ENCODE results near the gene ADRA1B. TPM values are rescaled to one million over a fixed set of nuclear protein-coding genes. Genes with fewer than 3 reads are reported as not detected.

The ADRA1B gene
- total RNA-seq, 2 experiments from 2014 or later: not detected

DNA sequence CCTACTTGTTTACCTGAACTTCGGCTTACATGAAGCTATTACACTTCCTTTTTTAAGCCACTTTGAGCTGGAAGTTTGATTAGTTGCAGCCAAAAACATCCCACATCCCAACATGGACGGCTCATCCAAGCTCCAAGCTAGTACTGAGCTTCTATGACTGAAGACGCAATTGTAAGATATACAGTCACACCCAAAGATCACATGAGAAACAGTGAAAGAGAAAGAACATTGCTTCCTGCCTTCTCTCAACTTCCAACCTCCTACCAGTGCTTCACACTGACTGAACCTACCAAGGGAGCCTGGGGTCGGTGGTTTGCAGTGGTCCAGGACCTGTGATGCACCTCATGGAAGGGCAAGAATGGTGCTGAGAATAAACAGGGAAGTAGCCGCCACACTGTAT lies 27.4 kb upstream of the ADRA1B start:
- POLR2A ChIA-PET: no interaction called here
- H3K4me1 Mint-ChIP-seq (ENCODE audit: low read depth): no peaks in the 10 kb centered on the region
- ATAC-seq (no peak), DNase-seq (no peak)
- H3K9me3 Mint-ChIP-seq (ENCODE audit: insufficient read depth): no peaks in the 10 kb centered on the region
- H3K4me3 Mint-ChIP-seq: no peak overlapping the region
- H3K27ac Mint-ChIP-seq: no peak overlapping the region
- H3K36me3 Mint-ChIP-seq (ENCODE audit: low read depth): no peaks in the 10 kb centered on the region
- H3K27me3 Mint-ChIP-seq (ENCODE audit: low read depth): peaks cover 4% of the 10 kb centered on the region
- CTCF ChIA-PET: no interaction called here

DNA sequence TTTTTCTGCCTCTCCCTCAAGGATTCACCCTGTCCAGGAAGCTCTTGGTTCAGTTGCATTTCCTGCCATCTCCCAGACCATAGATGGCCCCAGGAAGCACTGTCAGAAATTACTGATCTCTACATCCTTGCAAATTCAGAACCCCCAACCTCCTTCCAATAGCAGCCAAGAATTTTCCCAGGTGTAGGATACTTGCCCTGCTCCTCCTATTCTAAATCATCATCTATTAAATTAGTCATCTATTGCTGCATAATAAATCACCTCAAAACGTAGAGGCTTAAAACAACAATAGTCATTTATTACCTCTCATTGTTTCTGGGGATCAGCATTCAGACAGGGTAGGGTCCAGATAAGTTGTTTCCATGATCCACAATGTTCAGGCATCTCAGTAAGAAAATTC lies 26.1 kb upstream of the ADRA1B start:
- CTCF ChIA-PET: no interaction called here
- Mint-ChIP-seq H3K27me3 (ENCODE audit: low read depth) (peaks cover 7% of the 10 kb centered on the region), H3K4me3 (no peak overlapping the region), H3K27ac (no peak overlapping the region), H3K36me3 (ENCODE audit: low read depth) (no peaks in the 10 kb centered on the region), H3K9me3 (ENCODE audit: insufficient read depth) (no peaks in the 10 kb centered on the region), H3K4me1 (ENCODE audit: low read depth) (no peaks in the 10 kb centered on the region)
- POLR2A ChIA-PET: no interaction called here
- DNase-seq (no peak), ATAC-seq (no peak)

DNA sequence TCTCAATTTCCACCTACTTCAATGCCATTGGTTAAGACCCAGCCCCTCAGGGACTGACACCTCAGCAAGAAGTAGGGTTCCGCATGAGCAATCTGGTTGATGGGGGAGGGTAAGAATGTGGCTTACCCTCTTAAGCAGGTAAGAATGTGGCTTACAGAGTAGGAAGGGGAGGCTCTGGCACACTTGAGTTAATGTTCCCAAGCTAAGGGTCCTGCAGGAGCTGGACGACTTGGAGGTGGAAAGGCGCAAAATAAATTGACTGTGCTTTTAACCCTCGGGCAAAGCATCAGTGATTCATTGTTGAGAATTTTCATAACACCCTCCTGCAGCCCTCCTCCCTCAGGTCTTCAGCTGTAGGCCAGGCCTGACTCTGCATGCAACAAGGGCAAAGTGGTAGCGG lies 24.9 kb upstream of the ADRA1B start:
- no peak overlapping the region for H3K4me3 Mint-ChIP-seq
- no peaks in the 10 kb centered on the region for H3K4me1 Mint-ChIP-seq (ENCODE audit: low read depth)

DNA sequence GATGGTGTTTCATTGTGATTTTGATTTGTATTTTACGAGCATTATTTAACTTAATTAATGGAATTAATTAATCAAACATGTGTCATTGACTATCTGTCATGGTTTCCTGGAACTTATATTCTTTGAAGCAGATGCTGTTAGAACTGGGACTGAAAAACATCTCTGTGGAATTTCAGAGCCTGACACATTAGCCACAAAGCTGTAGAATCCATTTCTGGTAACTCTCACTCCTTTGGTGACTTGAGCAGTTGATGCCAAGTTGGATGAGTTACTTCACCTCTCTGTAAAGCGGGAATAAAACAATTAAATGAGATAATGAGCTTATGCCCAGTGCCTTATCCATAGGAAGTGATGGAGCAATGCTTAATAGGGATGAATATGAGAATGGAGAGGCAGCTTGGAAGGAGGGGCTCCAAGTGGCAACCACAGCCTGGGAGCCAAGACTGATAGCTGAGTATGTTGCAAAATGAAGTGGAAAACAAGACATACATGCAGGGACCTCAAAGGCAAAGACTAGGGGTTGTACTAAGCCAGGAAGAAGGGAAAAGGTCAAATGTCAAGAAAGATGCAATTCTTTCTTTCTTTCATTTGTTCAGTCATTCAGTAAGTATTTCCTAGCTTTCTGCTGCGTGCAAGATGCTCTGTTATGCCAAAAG lies 23.1 kb upstream of the ADRA1B start:
- ATAC-seq: no peak
- H3K36me3 Mint-ChIP-seq (ENCODE audit: low read depth): no peaks in the 10 kb centered on the region
- no peak overlapping the region for H3K27ac Mint-ChIP-seq

More for the DNA sequence above, 24.9 kb upstream of the ADRA1B start:
- Mint-ChIP-seq H3K27me3 (ENCODE audit: low read depth) (peaks cover 12% of the 10 kb centered on the region), H3K9me3 (ENCODE audit: insufficient read depth) (no peaks in the 10 kb centered on the region), H3K36me3 (ENCODE audit: low read depth) (no peaks in the 10 kb centered on the region), H3K27ac (no peak overlapping the region)
- ATAC-seq (no peak), DNase-seq (no peak)
- CTCF ChIA-PET: no interaction called here
- POLR2A ChIA-PET: no interaction called here

DNA sequence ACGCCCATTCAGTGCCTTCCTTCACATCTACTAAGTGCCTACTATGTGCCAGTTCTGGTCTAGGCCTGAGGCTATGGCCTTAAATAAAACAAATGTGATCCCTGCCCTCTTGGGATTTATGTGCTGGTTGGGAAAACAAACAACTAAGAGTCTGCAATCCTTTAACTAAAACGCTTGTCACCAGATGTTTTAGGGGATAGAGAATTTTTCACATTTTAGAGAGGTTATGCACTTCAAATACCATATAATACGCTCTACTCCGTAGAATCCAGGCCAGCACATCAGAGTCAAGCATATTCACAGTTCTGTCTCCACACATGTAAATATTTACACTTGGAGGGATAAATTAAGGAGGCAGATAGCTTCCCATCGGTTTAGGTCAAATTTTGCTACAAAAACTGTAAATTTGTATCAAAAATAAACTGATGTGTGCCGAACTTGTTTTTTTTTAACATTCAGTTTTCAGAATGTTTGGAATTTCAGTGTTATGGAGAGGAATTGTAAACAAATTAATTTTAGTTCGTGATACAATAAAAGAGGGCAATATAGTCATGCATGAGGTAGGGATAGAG lies 22.0 kb upstream of the ADRA1B start:
- Mint-ChIP-seq H3K9me3 (ENCODE audit: insufficient read depth) (no peaks in the 10 kb centered on the region), H3K27me3 (ENCODE audit: low read depth) (peaks cover 15% of the 10 kb centered on the region), H3K4me1 (ENCODE audit: low read depth) (no peaks in the 10 kb centered on the region), H3K36me3 (ENCODE audit: low read depth) (no peaks in the 10 kb centered on the region), H3K27ac (no peak overlapping the region), H3K4me3 (no peak overlapping the region)
- CTCF ChIA-PET: no interaction called here
- DNase-seq (no peak), ATAC-seq (no peak)
- POLR2A ChIA-PET: interaction anchor here (0.7 kb wide), 1 partner anchor 162 kb away, joined by 3 read pairs; no protein-coding TSS in a partner anchor

More for the DNA sequence above, 23.1 kb upstream of the ADRA1B start:
- no peaks in the 10 kb centered on the region for H3K4me1 Mint-ChIP-seq (ENCODE audit: low read depth)
- CTCF ChIA-PET: no interaction called here
- DNase-seq: no peak
- H3K27me3 Mint-ChIP-seq (ENCODE audit: low read depth): peaks cover 15% of the 10 kb centered on the region
- POLR2A ChIA-PET: no interaction called here
- H3K4me3 Mint-ChIP-seq: no peak overlapping the region
- no peaks in the 10 kb centered on the region for H3K9me3 Mint-ChIP-seq (ENCODE audit: insufficient read depth)

DNA sequence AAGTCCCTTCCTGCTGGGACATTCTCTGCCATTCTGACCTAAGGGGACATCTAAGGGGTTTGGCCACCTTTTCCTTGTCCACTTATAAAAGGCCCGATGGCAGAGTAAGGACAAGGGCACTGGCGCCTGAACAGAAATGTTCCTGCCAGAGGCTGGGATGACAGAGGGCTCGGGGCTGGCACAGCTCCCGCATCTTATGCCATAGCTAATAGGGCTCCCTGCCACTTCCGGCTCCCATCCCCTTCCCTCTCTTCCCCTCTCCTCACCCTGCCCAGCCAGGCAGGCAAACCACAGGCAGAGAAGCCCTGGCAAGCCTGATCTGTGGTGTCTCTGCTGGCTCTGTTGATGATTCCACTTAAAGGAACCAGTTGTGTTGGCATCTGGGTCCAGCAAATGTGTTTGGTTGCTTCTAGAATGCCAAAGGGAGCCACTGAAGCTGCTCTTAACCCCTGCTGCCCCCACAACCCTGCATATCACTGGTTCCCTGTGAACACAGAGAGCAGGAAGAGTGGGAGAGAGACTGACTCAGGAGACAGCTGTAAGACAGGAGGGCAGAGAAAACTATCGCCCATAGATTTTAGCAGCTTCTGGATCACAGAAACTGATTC lies 18.4 kb upstream of the ADRA1B start:
- DNase-seq (no peak), ATAC-seq (no peak)
- POLR2A ChIA-PET: no interaction called here
- CTCF ChIA-PET: no interaction called here
- H3K9me3 Mint-ChIP-seq (ENCODE audit: insufficient read depth): no peaks in the 10 kb centered on the region
- no peak overlapping the region for H3K4me3 Mint-ChIP-seq
- no peak overlapping the region for H3K27ac Mint-ChIP-seq
- no peaks in the 10 kb centered on the region for H3K4me1 Mint-ChIP-seq (ENCODE audit: low read depth)
- H3K27me3 Mint-ChIP-seq (ENCODE audit: low read depth): peaks cover 21% of the 10 kb centered on the region
- H3K36me3 Mint-ChIP-seq (ENCODE audit: low read depth): no peaks in the 10 kb centered on the region

DNA sequence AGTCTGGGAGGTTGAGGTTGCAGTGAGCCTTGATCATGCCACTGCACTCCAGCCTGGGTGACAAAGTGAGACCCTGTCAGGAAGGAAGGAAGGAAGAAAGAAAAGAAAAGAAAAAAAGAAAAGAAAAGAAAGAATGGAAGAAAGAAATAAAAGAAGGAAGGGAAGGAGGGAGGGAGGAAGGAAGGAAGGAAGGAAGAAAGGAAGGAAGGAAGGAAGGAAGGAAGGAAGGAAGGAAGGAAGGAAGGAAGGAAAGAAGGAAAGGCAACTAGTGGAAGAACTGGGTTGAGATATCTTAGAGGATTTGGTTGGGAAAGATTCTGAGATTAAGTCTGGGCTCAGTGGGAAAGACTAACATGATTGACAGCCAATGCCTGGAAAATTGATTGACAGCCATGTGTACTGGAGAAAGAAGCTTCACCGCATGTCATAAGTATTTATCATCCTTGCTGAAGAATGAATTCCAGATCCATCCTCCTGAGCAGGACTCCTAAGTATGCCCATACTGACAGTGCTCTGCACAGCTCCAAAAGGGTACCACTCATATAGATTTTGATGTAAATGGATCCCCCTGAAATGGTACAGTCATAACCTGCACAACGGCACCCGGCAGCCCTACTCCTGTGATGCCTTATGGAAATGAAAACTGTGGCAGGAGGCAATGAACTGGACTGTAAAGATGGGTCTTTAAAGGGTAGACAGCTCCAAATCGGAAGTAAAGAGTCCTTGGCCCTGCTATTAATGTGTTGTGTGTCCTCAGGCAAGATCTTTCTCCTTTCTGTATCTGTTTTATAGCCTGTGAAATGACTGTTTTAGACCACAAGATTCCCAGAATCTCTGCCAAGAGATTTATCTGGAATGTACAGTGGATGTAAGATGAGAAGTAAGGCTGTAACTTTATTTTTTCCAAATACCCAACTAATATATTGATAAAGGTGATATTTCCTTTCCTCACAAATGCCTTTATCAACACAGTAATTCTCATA lies 16.9 kb upstream of the ADRA1B start:
- CTCF ChIA-PET: no interaction called here
- peaks cover 21% of the 10 kb centered on the region for H3K27me3 Mint-ChIP-seq (ENCODE audit: low read depth)
- DNase-seq (no peak), ATAC-seq (no peak)
- H3K36me3 Mint-ChIP-seq (ENCODE audit: low read depth): no peaks in the 10 kb centered on the region
- no peaks in the 10 kb centered on the region for H3K9me3 Mint-ChIP-seq (ENCODE audit: insufficient read depth)
- POLR2A ChIA-PET: interaction anchor here (0.7 kb wide), 1 partner anchor 18 kb away, joined by 3 read pairs; no protein-coding TSS in a partner anchor
- H3K4me1 Mint-ChIP-seq (ENCODE audit: low read depth): no peaks in the 10 kb centered on the region
- H3K27ac Mint-ChIP-seq: no peak overlapping the region
- H3K4me3 Mint-ChIP-seq: no peak overlapping the region

DNA sequence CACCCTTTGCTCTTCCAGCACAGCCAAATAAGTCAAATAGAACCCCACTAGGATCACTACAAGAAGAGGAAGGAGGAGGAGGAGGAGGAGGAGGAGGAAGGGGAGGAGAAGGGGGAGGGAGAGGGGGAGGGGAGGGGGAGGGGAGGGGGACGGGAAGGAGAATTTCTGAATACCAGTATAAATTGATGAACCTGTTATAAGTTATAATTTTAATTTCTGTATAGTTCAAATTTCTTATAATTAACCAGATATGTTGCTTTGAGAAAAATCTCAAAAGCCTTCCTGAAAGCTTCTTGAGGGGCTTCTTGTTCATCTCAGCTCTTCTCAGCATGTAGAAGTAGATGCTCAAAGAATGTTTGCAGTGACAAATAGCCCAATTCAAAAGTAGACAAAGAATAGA lies 15.0 kb upstream of the ADRA1B start:
- Mint-ChIP-seq H3K9me3 (ENCODE audit: insufficient read depth) (no peaks in the 10 kb centered on the region), H3K27ac (no peak overlapping the region), H3K4me1 (ENCODE audit: low read depth) (peaks cover 3% of the 10 kb centered on the region), H3K27me3 (ENCODE audit: low read depth) (peaks cover 17% of the 10 kb centered on the region), H3K4me3 (no peak overlapping the region), H3K36me3 (ENCODE audit: low read depth) (no peaks in the 10 kb centered on the region)
- ChIA-PET POLR2A (no interaction called here), CTCF (no interaction called here)
- ATAC-seq (no peak), DNase-seq (no peak)

DNA sequence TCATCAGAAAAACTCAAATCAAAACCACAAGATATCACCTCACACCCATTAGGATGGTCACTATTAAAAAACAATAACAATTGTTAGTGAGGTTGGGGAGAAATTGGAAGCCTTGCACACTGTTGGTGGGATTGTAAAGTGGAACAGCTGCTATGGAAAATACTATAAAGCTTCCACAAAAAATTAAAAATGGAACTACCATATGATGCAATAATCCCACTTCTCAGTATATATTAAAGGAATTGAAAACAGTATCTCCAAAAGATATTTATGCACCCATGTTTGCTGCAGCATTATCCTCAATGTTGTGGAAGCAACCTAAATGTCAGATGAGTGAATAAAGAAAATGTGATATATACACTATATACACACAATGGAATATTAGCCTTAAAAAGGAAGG lies 14.5 kb upstream of the ADRA1B start:
- Mint-ChIP-seq H3K27me3 (ENCODE audit: low read depth) (peaks cover 19% of the 10 kb centered on the region), H3K4me1 (ENCODE audit: low read depth) (peaks cover 3% of the 10 kb centered on the region), H3K9me3 (ENCODE audit: insufficient read depth) (no peaks in the 10 kb centered on the region), H3K4me3 (no peak overlapping the region), H3K36me3 (ENCODE audit: low read depth) (no peaks in the 10 kb centered on the region), H3K27ac (no peak overlapping the region)
- POLR2A ChIA-PET: no interaction called here
- DNase-seq (no peak), ATAC-seq (no peak)
- CTCF ChIA-PET: no interaction called here

DNA sequence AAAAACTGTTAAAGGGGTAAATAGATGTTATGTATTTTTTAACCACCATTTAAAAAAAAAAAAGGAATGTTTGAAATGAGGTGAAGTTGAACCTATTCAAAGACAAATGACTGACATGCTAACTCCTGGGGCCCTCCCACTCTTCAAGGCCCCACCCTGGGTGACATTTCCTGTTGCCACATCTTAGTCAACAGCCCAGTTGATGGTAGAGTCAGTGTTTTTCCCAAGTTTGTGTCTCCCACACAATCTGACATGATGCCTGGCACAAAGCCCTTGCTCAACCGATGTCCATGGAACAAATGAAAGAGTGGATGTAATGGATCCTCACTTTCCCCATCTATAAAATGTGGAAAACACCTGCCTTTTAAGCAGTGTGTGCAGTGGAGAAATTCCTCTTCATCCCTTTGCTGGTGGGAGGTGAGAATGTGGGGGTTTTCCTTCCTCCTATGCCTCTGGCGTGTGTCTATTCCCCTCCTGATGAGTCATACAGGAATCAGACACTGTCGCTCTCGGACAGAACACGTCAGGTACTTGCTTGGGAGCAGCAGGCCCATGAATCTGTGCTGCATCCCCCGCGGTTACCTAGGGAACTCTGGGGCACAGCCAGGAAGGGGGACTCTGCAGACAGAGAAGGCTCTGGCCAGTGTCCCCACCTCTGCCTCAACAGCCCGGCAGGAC lies 13.7 kb upstream of the ADRA1B start:
- no peak for ATAC-seq
- ChIA-PET POLR2A (no interaction called here), CTCF (no interaction called here)
- H3K27me3 Mint-ChIP-seq (ENCODE audit: low read depth): peaks cover 23% of the 10 kb centered on the region
- no peaks in the 10 kb centered on the region for H3K9me3 Mint-ChIP-seq (ENCODE audit: insufficient read depth)
- H3K36me3 Mint-ChIP-seq (ENCODE audit: low read depth): no peaks in the 10 kb centered on the region
- no peak overlapping the region for H3K4me3 Mint-ChIP-seq
- H3K27ac Mint-ChIP-seq: no peak overlapping the region
- H3K4me1 Mint-ChIP-seq (ENCODE audit: low read depth): peaks cover 3% of the 10 kb centered on the region
- DNase-seq: no peak

DNA sequence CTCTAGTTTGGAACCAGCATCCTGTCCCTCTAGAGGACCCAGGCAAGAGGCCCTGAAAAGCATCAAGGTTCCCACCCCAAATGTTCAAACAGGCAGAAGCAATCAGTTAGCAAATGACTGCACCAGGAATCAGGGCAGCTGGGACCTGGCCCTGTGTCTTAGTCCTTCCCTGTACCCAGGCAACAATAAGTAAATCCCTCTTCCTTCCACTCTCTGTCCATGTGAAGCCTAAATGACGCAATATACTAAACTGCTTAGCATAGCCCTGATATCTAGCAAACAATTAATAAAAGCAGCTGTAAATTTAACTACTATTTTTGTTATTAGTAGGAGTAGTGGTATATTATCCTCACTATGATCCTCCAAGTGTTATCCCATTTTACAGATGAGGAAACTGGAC lies 13.2 kb upstream of the ADRA1B start:
- ATAC-seq (no peak), DNase-seq (no peak)
- Mint-ChIP-seq H3K36me3 (ENCODE audit: low read depth) (no peaks in the 10 kb centered on the region), H3K4me3 (no peak overlapping the region), H3K9me3 (ENCODE audit: insufficient read depth) (no peaks in the 10 kb centered on the region), H3K27ac (no peak overlapping the region), H3K27me3 (ENCODE audit: low read depth) (peaks cover 24% of the 10 kb centered on the region), H3K4me1 (ENCODE audit: low read depth) (peaks cover 3% of the 10 kb centered on the region)
- ChIA-PET CTCF (no interaction called here), POLR2A (no interaction called here)
